Adipocyte (in vitro differentiated cells): ENCODE measurements around the gene SEC14L1.
A peak's percentile ranks its signal among the peaks of the same experiment; 100 is the strongest.
"Not testable (repeated sequence)": the region's sequence is repeated elsewhere in the genome, so short reads cannot be mapped to it uniquely, and the experiment has no call there.

Experiments
- DNase-seq: peaks from one replicate; pipeline ENCODE4 v3.0.0-alpha.2; 2015; ENCODE audit warnings: low read depth
- H3K27me3 ChIP-seq: replicated peaks from 2 replicates; pipeline ENCODE4 v1.7.0; 2013; ENCODE audit warnings: mild to moderate bottlenecking, low read length, moderate library complexity; ENCODE audit not compliant: control insufficient read depth, insufficient read depth
- H3K36me3 ChIP-seq: 2 replicates; pipeline ENCODE4 v1.7.0; 2013; ENCODE audit warnings: low read length, mild to moderate bottlenecking, moderate library complexity; ENCODE audit not compliant: control insufficient read depth, insufficient read depth, severe bottlenecking
- H3K4me1 ChIP-seq: 2 replicates; pipeline ENCODE4 v1.7.0; 2013; ENCODE audit warnings: mild to moderate bottlenecking, low read length, moderate library complexity; ENCODE audit not compliant: control insufficient read depth, insufficient read depth
- H3K4me3 ChIP-seq: 2 replicates; pipeline ENCODE4 v1.7.0; 2013; ENCODE audit warnings: mild to moderate bottlenecking, low read length, moderate library complexity
- H3K9ac ChIP-seq: 2 replicates; pipeline ENCODE4 v1.7.0; 2013; ENCODE audit warnings: mild to moderate bottlenecking, low read length, moderate library complexity
- H3K9me3 ChIP-seq: 2 replicates; pipeline ENCODE4 v1.7.0; 2013; ENCODE audit warnings: mild to moderate bottlenecking, low read length, moderate library complexity; ENCODE audit not compliant: control insufficient read depth

The SEC14L1 gene

GRCh38 chr17:77248216-77249114, 107.7 kb downstream of the SEC14L1 start:
- Histone ChIP-seq H3K27me3 (peaks cover 7% of the 10 kb centered on the region), H3K9me3 (no peaks in the 10 kb centered on the region), H3K9ac (no peak overlapping the region), H3K4me1 (peaks cover 14% of the 10 kb centered on the region), H3K4me3 (no peak overlapping the region), H3K36me3 (no peaks in the 10 kb centered on the region)
- DNase-seq: no peak

DNA sequence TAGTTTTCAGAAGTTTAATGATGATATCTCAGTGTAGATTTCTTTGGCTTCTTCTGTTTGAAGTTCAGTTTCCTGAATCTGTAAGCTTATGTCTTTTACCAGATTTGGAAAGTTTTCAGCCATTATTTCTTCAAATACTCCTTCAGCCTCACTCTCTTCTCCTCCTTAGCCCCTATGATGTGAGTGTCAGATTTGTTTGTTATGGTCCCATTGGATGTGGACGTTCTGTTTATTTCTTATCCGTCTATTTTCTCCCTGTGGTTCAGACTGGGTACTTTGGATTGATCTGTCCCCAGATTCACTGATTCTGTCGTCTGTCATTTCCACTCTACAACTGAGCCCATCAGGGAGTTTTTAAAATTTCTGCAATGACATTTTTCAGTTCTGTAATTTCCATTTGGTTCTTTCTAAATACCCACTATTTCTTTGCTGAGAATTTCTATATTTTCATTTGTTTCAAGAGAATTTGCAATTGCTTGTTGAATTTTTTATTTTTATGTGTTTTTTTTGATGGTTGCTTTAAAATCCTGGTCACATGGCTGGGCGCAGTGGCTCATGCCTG, 110.9 kb downstream of the SEC14L1 start:
- Histone ChIP-seq H3K4me3 (no peak overlapping the region), H3K4me1 (peaks cover 23% of the 10 kb centered on the region), H3K27me3 (peaks cover 7% of the 10 kb centered on the region), H3K9me3 (no peaks in the 10 kb centered on the region), H3K36me3 (no peaks in the 10 kb centered on the region), H3K9ac (no peak overlapping the region)
- DNase-seq: no peak

DNA sequence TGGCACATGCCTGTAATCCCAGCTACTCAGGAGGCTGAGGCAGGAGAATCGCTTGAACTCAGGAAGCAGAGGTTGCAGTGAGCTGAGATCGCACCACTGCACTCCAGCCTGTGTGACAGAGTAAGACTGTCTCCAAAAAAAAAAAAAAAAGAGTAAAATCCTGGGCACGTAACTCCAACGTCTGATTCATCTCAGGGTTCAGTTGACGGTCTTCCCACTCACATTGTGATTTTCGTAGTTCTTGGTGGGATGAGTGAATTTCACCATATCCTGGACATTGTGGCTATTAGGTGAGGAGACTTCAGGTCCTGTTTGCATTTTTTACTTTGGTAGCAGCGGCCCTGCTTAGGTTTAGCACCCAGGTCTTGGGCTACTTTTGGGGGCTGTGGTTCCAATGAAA, 111.5 kb downstream of the SEC14L1 start:
- DNase-seq: peak; percentile 29
- peaks cover 20% of the 10 kb centered on the region for H3K4me1 ChIP-seq
- H3K9ac ChIP-seq, H3K9me3 ChIP-seq, H3K36me3 ChIP-seq, H3K4me3 ChIP-seq, H3K27me3 ChIP-seq: not testable (repeated sequence)

- Histone ChIP-seq H3K4me1 (peaks cover 19% of the 10 kb centered on the region), H3K9me3 (no peaks in the 10 kb centered on the region), H3K27me3 (peaks cover 5% of the 10 kb centered on the region), H3K36me3 (no peaks in the 10 kb centered on the region), H3K9ac (no peak overlapping the region), H3K4me3 (no peak overlapping the region)
- peak; percentile 4 for DNase-seq
Measured at GRCh38 chr17:77253611-77254051, 112.9 kb downstream of the SEC14L1 start.

- no peak overlapping the region for H3K9ac ChIP-seq
- no peak overlapping the region for H3K4me3 ChIP-seq
- peaks cover 19% of the 10 kb centered on the region for H3K4me1 ChIP-seq
- H3K27me3 ChIP-seq: peaks cover 5% of the 10 kb centered on the region
- H3K36me3 ChIP-seq: no peaks in the 10 kb centered on the region
- no peaks in the 10 kb centered on the region for H3K9me3 ChIP-seq
- DNase-seq: peak; percentile 92
Measured at GRCh38 chr17:77254951-77255825, 114.4 kb downstream of the SEC14L1 start.

DNA sequence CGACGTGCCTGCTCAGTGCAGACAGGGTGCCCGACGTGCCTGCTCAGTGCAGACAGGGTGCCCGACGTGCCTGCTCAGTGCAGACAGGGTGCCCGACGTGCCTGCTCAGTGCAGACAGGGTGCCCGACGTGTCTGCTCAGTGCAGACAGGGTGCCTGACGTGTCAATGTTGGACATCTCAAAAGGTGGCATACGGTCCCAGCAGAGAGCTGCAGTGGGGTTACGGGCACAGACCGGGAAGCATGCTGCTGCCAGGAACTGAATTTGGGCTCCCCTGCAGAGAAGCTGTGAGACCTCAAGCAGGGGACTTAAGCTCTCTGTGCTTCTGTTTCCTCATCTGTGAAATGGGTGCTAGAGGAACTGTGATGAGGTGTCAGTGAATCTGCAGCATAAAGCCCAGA, 115.2 kb downstream of the SEC14L1 start:
- not testable (repeated sequence) for H3K36me3 ChIP-seq, H3K27me3 ChIP-seq, H3K4me3 ChIP-seq, H3K9me3 ChIP-seq, DNase-seq, H3K9ac ChIP-seq
- H3K4me1 ChIP-seq: peaks cover 19% of the 10 kb centered on the region

GRCh38 chr17:77256710-77257109, 115.9 kb downstream of the SEC14L1 start:
- Histone ChIP-seq H3K27me3 (peaks cover 5% of the 10 kb centered on the region), H3K9ac (no peak overlapping the region), H3K36me3 (no peaks in the 10 kb centered on the region), H3K4me1 (peaks cover 19% of the 10 kb centered on the region), H3K4me3 (no peak overlapping the region), H3K9me3 (no peaks in the 10 kb centered on the region)
- no peak for DNase-seq

DNA sequence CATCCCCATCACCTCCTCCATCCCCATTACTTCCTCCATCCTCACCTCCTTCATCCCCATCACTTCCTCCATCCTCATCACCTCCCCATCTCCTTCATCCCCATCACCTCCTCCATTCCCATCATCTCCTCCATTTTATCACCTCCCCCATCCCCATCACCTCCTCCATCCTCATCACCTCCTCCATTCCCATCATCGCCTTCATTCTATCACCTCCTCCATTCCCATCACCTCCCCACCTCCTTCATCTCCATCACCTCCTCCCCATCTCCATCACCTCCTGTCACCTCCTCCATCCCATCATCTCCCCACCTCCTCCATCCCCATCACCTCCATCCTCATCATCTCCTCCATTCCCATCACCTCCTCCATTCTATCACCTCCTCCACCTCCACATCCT, 116.4 kb downstream of the SEC14L1 start:
- peaks cover 19% of the 10 kb centered on the region for H3K4me1 ChIP-seq

DNA sequence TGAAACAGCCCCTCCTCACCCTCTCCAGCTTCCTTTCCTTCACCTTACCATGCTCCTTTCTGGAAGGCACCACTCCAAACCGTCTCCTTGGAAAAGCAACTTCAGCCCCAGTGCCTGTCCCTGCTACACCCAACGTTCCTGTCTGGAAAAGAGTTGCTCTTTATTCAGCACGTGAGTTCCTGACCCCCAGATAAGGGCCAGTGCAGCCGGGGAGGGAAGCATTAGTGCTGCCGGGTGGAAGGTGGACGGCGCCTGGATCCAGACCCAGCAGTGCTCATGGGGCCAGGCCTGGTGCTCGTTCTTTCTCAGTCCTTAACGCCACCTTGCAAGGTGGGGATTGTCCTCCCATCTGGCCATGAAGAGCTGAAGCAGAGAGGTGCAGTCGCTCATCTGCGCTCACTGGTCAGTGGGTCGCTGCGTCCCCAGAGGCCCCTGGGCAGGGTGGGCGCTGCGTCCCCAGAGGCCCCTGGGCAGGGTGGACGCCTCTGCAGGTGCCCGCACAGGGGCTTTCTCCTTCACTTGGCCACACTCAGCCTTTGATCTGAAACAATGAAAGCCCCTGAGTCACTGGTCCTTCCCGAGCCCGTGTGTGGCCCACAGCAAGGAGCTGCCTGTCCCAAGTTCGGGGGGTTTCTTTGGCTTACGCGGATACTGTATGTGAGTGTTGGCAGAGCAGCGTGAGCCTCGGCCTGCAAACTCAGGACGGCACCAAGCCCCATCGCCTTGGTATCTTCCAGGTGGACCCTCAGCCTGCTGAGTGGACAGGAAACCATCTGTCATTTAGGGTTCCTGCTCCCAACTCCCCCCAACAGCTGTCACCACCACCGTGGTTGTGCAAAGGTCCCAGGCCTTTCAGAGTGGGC, 117.1 kb downstream of the SEC14L1 start:
- no peak overlapping the region for H3K4me3 ChIP-seq
- H3K4me1 ChIP-seq: peaks cover 13% of the 10 kb centered on the region
- no peaks in the 10 kb centered on the region for H3K9me3 ChIP-seq
- peaks cover 5% of the 10 kb centered on the region for H3K27me3 ChIP-seq
- no peak overlapping the region for H3K9ac ChIP-seq
- H3K36me3 ChIP-seq: no peaks in the 10 kb centered on the region
- no peak for DNase-seq

More for the DNA sequence above, 116.4 kb downstream of the SEC14L1 start:
- no peaks in the 10 kb centered on the region for H3K9me3 ChIP-seq
- DNase-seq: no peak
- H3K27me3 ChIP-seq: peaks cover 5% of the 10 kb centered on the region
- H3K9ac ChIP-seq: no peak overlapping the region
- H3K36me3 ChIP-seq: no peaks in the 10 kb centered on the region
- H3K4me3 ChIP-seq: no peak overlapping the region

DNA sequence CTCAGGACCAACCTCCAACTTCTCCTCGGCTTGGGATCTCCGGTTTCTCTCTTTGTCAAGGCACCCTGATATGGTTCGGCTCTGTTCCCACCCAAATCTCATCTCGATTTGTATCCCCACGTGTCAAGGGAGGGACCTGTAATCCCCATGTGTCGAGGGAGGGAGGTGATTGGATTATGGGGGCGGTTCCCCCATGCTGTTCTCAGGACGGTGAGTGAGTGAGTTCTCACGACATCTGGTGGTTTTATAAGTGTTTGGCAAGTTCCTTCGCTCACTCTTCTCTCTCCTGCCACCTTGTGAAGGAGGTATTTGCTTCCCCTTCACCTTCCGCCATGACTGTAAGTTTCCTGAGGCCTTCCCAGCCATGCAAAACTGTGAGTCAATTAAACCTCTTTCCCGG, 117.9 kb downstream of the SEC14L1 start:
- H3K4me1 ChIP-seq: peaks cover 10% of the 10 kb centered on the region
- H3K9ac ChIP-seq: no peak overlapping the region
- DNase-seq: no peak
- no peaks in the 10 kb centered on the region for H3K9me3 ChIP-seq
- no peaks in the 10 kb centered on the region for H3K36me3 ChIP-seq
- H3K4me3 ChIP-seq: no peak overlapping the region
- peaks cover 5% of the 10 kb centered on the region for H3K27me3 ChIP-seq
